ENCODE results near the gene HGFAC. TPM values are rescaled to one million over a fixed set of nuclear protein-coding genes. Genes with fewer than 3 reads are reported as not detected.

The HGFAC gene
- total RNA-seq, 1 donor from 2014 or later, result not detected

DNA sequence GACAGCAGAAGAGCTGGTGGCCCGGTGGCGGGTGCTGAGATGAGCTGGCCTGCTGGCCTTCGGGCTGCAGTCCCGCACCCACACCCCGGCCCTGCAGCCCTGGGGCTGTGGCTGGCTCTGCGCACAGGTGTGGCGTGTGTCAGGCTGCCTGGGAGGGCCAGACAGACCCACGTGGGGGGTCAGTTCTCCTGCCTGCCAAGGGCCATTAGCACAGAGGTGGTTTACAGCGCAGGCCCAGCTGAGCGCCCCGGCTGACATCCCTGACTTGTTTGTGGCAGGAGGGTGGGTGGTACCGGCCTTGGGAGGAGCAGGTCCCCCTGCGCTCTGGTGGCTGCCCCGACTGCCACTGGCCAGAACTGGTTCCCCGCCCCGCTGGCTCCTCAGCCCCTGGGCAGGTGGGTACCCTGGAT lies 9.4 kb upstream of the HGFAC start:
- TF ChIP-seq POLR2A (IDR thresholded peaks at IDR 0.05) (no peak), POLR2AphosphoS5 (IDR thresholded peaks at IDR 0.05; ENCODE audit: insufficient read depth in 1 of 2, low read depth in 1 of 2) (no peak), CTCF (IDR thresholded peaks at IDR 0.05) (no peak)
- H3K27ac ChIP-seq, result no peak overlapping the region
- peaks cover 16% of the 10 kb centered on the region for H3K4me1 ChIP-seq
- H3K9me3 ChIP-seq, result no peaks in the 10 kb centered on the region
- no peak overlapping the region for H3K4me3 ChIP-seq
- H3K27me3 ChIP-seq, result no peaks in the 10 kb centered on the region
- H3K36me3 ChIP-seq, result peaks cover 0 to 34% of the 10 kb centered on the region in 2 donors
- intact Hi-C loops (cut with DNase I), result no loop called here
- no peak for DNase-seq (ENCODE audit: extremely low spot score in 2 of 2)

DNA sequence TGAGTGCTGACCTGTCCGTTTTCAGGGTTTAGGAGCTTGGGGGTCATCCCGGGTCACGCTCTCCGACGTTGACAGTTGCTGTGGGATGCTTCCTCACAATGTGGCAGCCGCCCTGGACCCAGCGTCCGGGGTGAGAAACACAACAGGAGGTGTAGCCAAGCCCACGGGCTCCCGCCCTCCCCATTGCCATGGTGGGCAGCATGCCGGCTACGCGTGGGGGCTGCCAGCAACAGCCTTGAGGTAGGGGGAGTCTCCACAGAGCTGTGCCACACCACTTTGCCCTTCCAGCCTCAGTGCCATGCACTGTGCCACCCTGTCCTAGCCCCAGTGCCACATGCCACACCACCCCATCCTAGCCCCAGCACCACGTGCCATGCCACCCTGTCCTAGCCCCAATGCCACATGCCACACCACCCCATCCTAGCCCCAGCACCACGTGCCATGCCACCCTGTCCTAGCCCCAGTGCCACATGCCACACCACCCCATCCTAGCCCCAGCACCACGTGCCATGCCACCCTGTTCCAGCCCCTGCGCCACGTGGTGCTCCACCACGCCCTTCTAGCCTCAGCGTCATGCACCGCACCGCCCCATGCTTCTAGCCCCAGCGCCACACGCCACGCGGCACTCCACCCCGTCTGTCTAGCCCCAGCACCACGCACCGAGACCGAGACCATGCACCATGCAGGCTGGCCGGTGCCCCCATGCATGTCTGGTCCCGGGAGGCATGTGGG lies 8.5 kb upstream of the HGFAC start:
- Histone ChIP-seq H3K27ac (no peak overlapping the region), H3K9me3 (no peaks in the 10 kb centered on the region), H3K36me3 (peaks cover 0 to 26% of the 10 kb centered on the region in 2 donors), H3K4me1 (peaks cover 25% of the 10 kb centered on the region), H3K4me3 (no peak overlapping the region), H3K27me3 (no peaks in the 10 kb centered on the region)
- DNase-seq (ENCODE audit: extremely low spot score in 2 of 2), result no peak
- intact Hi-C loops (cut with DNase I), result no loop called here
- no peak for TF ChIP-seq POLR2A (IDR thresholded peaks at IDR 0.05)
- TF ChIP-seq POLR2AphosphoS5 (IDR thresholded peaks at IDR 0.05; ENCODE audit: insufficient read depth in 1 of 2, low read depth in 1 of 2), result no peak
- no peak for TF ChIP-seq CTCF (IDR thresholded peaks at IDR 0.05)

DNA sequence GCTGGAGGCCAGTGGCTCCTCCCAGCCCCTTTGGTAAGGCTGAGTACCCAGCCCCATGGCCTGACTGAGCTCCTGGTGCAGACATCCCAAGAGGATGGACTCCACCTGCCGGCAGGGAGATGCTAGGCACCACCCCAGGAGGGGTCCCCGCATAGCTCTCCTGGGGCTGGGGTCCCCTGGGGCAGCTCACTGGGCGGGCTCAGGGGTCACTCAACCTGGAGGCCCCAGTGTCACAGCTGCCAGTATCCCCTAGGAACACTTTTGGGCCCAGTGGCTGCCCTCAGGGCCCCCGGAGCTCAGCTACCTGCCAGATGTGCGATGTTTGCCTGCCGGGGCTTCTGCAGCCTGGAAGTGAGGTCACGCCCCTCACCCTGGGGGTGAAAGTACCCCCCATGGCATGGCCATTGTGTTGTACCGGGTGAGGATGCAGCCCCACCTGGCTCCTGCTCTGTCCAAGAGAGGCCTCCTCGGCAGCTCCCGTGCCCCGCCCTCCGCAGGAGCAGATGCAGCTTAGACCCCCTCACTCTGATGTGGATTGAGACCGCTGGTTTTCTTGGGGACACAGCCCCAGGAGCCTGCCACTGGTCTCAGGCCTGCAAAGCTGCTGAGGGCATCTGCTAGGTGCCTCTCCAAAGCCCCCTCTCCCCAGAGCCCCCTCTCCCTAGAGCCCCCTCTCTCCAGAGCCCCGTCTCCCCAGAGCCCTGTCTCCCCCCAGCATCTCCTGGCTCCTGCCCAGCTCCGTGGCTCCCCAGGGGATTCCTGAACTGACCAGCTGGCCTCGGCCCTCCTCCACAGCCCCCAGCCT lies 6.7 kb upstream of the HGFAC start:
- intact Hi-C loops (cut with DNase I), result no loop called here
- Histone ChIP-seq H3K4me3 (no peak overlapping the region), H3K4me1 (peaks cover 28% of the 10 kb centered on the region), H3K9me3 (no peaks in the 10 kb centered on the region), H3K27ac (no peak overlapping the region), H3K27me3 (no peaks in the 10 kb centered on the region), H3K36me3 (peaks cover 0 to 10% of the 10 kb centered on the region in 2 donors)
- DNase-seq (ENCODE audit: extremely low spot score in 2 of 2), result no peak
- TF ChIP-seq POLR2AphosphoS5 (IDR thresholded peaks at IDR 0.05; ENCODE audit: insufficient read depth in 1 of 2, low read depth in 1 of 2), result no peak
- TF ChIP-seq CTCF (IDR thresholded peaks at IDR 0.05), result no peak

GRCh38 chr4:3435686-3435956 lies 6.1 kb upstream of the HGFAC start:
- no peaks in the 10 kb centered on the region for H3K27me3 ChIP-seq
- no peak overlapping the region for H3K4me3 ChIP-seq
- no peak for TF ChIP-seq POLR2A (IDR thresholded peaks at IDR 0.05)
- TF ChIP-seq POLR2AphosphoS5 (IDR thresholded peaks at IDR 0.05; ENCODE audit: insufficient read depth in 1 of 2, low read depth in 1 of 2), result no peak
- no peak for TF ChIP-seq CTCF (IDR thresholded peaks at IDR 0.05)
- intact Hi-C loops (cut with DNase I), result no loop called here
- H3K27ac ChIP-seq, result no peak overlapping the region
- no peak for DNase-seq (ENCODE audit: extremely low spot score in 2 of 2)
- peaks cover 0 to 5% of the 10 kb centered on the region in 2 donors for H3K36me3 ChIP-seq
- peaks cover 28% of the 10 kb centered on the region for H3K4me1 ChIP-seq
- H3K9me3 ChIP-seq, result no peaks in the 10 kb centered on the region
